Activated naive CD4-positive, alpha-beta T cell treated with anti-CD3 and anti-CD28 coated beads, Interleukin-2, amount 10 ng/mL, durations not matched to agents 7 days and 5 days (primary cell): ENCODE data around the gene PHKB.

Source experiments
- CTCF ChIA-PET: fragments of 350-600 bp; sonication (Branson Sonifier 250); formaldehyde crosslinking; loops from one replicate; lab custom pipeline; 2021; ENCODE audit warnings: antibody characterized with exemption; lab: Charles Lee
- DNase-seq: peaks from one replicate; pipeline ENCODE4 v3.0.0-alpha.2; 2020
- H3K27ac Mint-ChIP-seq: one replicate; pipeline ENCODE4 v1.8.0; 2021; ENCODE audit warnings: mild to moderate bottlenecking, moderate library complexity, mixed read lengths
- H3K27me3 Mint-ChIP-seq: one replicate; pipeline ENCODE4 v1.8.0; 2021; ENCODE audit warnings: mild to moderate bottlenecking, mixed read lengths
- H3K36me3 Mint-ChIP-seq: one replicate; pipeline ENCODE4 v1.8.0; 2021; ENCODE audit warnings: mixed read lengths
- H3K4me1 Mint-ChIP-seq: one replicate; pipeline ENCODE4 v1.8.0; 2021; ENCODE audit warnings: mixed read lengths
- H3K4me3 Mint-ChIP-seq: one replicate; pipeline ENCODE4 v1.8.0; 2021; ENCODE audit warnings: mild to moderate bottlenecking, moderate library complexity, mixed read lengths
- H3K9me3 Mint-ChIP-seq: one replicate; pipeline ENCODE4 v1.8.0; 2021; ENCODE audit warnings: mixed read lengths

The PHKB gene

DNA sequence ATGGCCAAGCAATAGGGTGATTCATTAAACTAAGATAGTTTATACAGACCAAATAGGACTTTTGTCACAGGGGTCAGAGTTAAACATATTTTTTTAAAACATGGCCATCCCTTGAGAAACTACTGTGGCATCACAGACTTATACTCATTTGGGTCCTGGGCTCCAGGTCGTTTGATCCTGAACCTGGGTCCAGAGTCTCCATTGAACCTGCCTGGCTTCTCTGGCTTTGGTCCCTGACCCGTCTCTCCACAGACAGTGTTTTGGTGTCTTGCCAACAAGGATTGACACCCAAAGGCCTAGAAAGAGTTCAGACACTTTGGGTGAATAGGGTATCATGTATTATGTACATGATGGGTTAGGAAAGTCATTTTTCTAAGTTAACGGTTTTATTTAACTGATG is 236.7 kb downstream of the PHKB start:
- no peak for DNase-seq
- peaks cover 12% of the 10 kb centered on the region for H3K4me1 Mint-ChIP-seq
- H3K4me3 Mint-ChIP-seq, result no peak overlapping the region
- H3K36me3 Mint-ChIP-seq, result peaks cover 44% of the 10 kb centered on the region
- H3K27me3 Mint-ChIP-seq, result no peaks in the 10 kb centered on the region
- H3K27ac Mint-ChIP-seq, result no peak overlapping the region
- peaks cover 5% of the 10 kb centered on the region for H3K9me3 Mint-ChIP-seq
- CTCF ChIA-PET, result no interaction called here

DNA sequence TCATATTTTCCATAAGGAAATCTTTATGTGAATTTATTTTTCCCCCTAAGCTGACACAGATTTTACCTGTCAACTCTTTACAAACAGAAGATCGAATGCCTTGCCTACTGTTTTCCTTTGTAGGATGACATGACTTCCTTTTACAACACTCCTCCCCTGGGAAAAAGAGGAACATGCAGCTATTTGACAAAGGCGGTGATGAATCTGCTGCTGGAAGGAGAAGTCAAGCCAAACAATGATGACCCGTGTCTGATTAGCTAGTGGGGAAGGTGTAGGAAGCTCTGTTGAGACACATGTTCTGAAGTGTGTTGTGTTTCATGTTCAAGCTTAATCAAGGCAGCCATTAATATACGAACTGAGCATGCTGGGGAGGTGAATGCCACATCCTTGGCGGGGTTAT is 238.0 kb downstream of the PHKB start:
- DNase-seq, result no peak
- no peak overlapping the region for H3K27ac Mint-ChIP-seq
- H3K36me3 Mint-ChIP-seq, result peaks cover 44% of the 10 kb centered on the region
- H3K9me3 Mint-ChIP-seq, result peaks cover 5% of the 10 kb centered on the region
- no peak overlapping the region for H3K4me3 Mint-ChIP-seq
- H3K27me3 Mint-ChIP-seq, result no peaks in the 10 kb centered on the region
- H3K4me1 Mint-ChIP-seq, result peaks cover 12% of the 10 kb centered on the region
- CTCF ChIA-PET, result no interaction called here

DNA sequence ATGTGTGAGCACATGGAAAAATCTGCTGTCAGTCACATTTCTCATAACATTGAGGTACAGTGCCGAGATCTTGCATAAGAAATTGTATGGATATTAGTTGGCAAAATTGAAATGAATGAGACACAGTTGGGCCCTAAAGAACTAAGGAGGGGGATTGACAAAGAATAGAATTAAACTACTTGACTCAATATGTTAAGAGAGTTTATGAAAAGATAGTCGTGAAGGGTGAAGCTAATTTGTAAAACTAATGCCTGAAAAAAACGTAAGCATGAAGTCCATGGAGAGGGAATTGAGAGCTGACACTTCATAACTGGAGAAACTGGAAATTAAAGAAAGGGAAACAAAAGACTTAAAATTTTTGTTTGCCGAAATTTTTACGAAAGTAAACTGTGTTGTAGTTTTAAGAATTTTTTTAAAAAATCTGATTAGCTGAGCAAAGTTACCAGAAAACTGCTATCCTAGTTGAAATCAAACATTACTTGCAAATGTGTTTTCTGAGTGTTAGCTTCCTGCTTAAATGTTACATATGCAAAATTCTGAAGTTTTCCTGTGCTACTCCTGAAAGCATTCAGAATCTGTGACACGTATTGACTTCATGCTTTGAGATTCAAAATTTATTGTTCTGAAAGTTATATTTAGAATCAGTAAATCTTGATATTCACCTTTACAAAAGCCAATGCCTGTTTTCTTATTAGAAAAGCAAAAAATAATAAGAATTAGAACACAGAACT is 239.9 kb downstream of the PHKB start:
- no peak overlapping the region for H3K4me3 Mint-ChIP-seq
- CTCF ChIA-PET, result no interaction called here

DNA sequence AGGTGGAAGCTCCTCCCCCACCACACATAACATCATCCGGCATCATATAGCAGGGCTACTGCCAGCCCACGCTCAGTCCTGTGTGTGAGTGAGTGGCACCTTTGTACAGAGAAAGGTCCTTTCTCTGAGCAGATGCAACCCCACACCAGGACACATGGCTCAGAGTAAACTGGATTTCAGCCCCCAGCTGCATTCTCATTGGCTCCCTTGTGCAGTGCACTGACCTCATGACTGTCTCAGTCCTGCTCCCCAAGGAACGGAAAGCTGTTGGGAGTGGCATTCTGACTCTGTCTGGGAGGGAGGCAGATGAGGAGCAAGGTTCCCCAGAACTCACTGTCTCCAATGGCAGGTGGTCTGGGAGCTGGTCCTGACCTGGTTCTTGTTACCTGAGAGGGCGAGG is 244.1 kb downstream of the PHKB start:
- peaks cover 9% of the 10 kb centered on the region for H3K36me3 Mint-ChIP-seq
- no peak overlapping the region for H3K27ac Mint-ChIP-seq
- no peaks in the 10 kb centered on the region for H3K4me1 Mint-ChIP-seq
- no peaks in the 10 kb centered on the region for H3K27me3 Mint-ChIP-seq
- CTCF ChIA-PET, result no interaction called here
- DNase-seq, result no peak
- H3K9me3 Mint-ChIP-seq, result peaks cover 5% of the 10 kb centered on the region
- no peak overlapping the region for H3K4me3 Mint-ChIP-seq

More for the DNA sequence above, 239.9 kb downstream of the PHKB start:
- Mint-ChIP-seq H3K27me3 (no peaks in the 10 kb centered on the region), H3K4me1 (peaks cover 12% of the 10 kb centered on the region), H3K36me3 (peaks cover 36% of the 10 kb centered on the region), H3K9me3 (peaks cover 5% of the 10 kb centered on the region), H3K27ac (no peak overlapping the region)
- no peak for DNase-seq

DNA sequence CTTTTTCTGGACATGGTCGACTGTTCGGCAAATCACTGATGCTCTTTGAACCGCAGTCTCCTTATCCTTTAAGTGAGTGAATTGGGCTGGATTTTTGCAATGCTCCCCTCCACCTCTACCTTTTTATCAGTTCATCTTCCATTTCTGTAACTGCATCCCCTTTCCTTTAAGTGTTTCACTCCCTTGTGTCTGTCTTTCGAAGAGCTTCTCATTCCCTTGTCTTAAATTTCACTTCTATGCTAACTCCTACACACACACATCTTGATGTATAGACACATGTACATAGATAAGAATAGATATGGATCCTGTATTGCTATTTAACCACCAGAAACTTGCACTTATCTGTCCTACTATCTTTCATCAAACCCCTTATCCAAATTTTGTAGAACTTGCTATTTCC is 250.7 kb downstream of the PHKB start:
- no peak overlapping the region for H3K27ac Mint-ChIP-seq
- H3K9me3 Mint-ChIP-seq, result no peaks in the 10 kb centered on the region
- no peak for DNase-seq
- H3K36me3 Mint-ChIP-seq, result no peaks in the 10 kb centered on the region
- H3K4me1 Mint-ChIP-seq, result no peaks in the 10 kb centered on the region
- CTCF ChIA-PET, result no interaction called here
- H3K27me3 Mint-ChIP-seq, result no peaks in the 10 kb centered on the region
- no peak overlapping the region for H3K4me3 Mint-ChIP-seq

DNA sequence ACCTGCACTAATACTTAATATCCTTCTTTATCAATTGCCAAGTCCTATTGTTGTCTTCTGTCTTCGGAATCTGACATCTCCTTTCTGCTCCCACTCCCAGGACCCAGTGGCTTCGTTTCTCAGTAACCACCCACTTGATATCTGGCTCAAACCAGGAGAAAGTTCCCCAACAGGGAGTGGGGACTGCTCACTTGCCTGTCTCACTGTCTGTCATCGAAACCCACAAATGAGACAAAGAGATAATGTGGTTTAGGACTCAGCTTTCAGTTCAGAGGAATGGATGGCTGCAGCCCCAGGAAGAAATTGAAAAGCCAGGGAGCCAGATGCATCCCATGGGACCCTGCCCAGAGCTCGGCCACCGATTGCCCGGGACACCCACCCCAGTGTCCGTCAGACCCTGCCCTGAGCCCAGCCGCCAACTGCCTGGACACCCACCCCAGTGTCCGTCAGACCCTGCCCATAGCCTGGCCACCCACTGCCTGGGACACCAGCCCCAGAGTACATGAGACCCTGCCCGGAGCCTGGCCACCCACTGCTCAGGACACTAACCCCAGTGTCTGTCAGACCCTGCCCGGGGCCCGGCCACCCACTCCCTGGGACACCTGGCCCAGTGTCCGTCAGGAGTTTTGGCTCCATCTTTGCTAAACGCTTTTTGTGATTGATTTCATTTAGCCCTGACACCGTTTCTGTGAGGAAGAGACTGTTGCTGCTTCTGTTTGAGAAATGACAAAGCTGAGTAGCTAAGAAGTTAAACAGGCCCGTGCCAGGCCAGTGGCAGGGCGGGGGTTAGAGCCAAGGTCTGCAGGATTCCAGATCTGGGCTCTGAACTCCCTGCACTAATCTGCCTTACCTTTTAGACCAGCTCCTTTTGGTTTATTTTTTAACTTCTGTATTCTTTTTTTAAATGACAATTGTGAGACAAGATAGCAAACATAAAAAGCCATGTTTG is 251.4 kb downstream of the PHKB start:
- no peaks in the 10 kb centered on the region for H3K9me3 Mint-ChIP-seq
- no peaks in the 10 kb centered on the region for H3K36me3 Mint-ChIP-seq
- no peak overlapping the region for H3K27ac Mint-ChIP-seq
- CTCF ChIA-PET, result interaction anchor here (0.7 to 1.3 kb wide), 2 partner anchors 18 to 571 kb away, joined by 3 to 4 read pairs; no protein-coding TSS in a partner anchor
- no peak for DNase-seq
- H3K4me1 Mint-ChIP-seq, result no peaks in the 10 kb centered on the region
- H3K4me3 Mint-ChIP-seq, result no peak overlapping the region
- no peaks in the 10 kb centered on the region for H3K27me3 Mint-ChIP-seq

DNA sequence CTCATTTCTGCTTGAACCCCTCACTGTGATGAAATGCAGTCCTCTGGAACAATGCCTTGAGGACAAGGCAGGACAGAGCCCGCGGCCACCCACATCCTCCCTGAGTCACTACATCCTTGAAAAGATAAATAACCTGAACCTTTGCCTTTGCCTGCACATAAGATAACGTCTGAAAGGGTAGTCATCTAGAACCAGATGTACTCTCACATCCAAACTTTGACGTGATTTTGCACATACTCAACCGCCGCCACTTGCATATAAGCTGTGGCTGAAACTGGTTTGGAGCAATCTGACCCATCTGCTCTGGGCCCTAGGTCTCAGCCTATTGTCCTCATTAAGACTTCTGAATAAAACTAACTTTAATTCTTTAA is 252.1 kb downstream of the PHKB start:
- no peaks in the 10 kb centered on the region for H3K27me3 Mint-ChIP-seq
- no peaks in the 10 kb centered on the region for H3K36me3 Mint-ChIP-seq
- H3K4me1 Mint-ChIP-seq, result no peaks in the 10 kb centered on the region
- DNase-seq, result no peak
- CTCF ChIA-PET, result interaction anchor here (0.7 to 1.3 kb wide), 2 partner anchors 17 to 572 kb away, joined by 3 to 4 read pairs; no protein-coding TSS in a partner anchor
- no peak overlapping the region for H3K27ac Mint-ChIP-seq
- H3K4me3 Mint-ChIP-seq, result no peak overlapping the region
- H3K9me3 Mint-ChIP-seq, result no peaks in the 10 kb centered on the region

DNA sequence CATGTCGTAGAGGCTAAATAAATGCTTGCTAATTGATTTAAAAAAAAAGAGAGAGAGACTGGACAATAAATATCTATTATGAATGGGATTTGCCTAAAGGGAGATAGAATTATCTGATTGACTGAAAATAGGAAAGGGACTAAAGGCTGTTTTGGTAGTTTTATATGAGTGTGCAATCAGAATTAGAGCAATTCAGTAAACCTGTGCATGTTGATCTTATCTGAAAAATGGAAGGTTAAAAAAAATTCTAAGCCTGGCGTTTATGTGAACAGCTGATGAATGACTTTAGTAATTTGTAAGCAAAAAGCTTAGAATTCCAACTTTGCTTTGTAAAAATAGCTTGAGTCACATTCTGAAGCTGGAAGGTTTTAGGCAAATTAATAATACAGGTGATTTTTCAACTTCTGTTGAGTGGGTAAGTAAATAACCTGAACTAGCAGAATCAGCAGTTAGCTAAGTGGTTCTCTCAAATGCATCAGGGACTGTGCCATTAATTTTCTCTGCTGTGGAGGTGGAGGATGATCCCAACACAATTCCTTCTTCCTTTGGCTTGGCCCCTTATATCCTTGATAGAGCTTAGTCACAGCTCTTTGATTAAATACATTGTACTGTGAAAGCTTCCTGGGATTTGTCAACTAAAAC is 254.4 kb downstream of the PHKB start:
- Mint-ChIP-seq H3K36me3 (no peaks in the 10 kb centered on the region), H3K27ac (no peak overlapping the region), H3K4me1 (no peaks in the 10 kb centered on the region), H3K27me3 (no peaks in the 10 kb centered on the region), H3K9me3 (no peaks in the 10 kb centered on the region), H3K4me3 (no peak overlapping the region)
- no peak for DNase-seq
- CTCF ChIA-PET, result interaction anchor here (0.9 kb wide), 1 partner anchor 15 kb away, joined by 3 read pairs; no protein-coding TSS in a partner anchor

DNA sequence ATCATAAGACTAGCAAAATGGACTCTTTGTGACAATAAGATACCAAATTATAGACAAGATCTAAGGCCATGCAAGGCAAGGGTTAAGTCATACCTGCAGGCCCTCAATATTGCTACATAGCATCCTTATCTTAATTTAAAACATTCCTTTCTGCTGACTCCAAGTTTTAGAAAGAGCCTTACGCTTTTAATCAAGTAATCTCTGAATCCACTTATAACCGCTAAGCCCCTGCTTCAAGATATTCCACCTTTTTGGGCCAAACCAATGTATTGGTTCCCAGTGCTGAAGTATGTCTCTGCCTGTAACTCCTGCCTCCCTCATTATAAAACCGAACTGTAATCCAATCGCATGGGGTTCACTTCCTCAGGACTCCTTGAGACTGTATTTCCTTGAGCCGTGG is 255.4 kb downstream of the PHKB start:
- Mint-ChIP-seq H3K36me3 (no peaks in the 10 kb centered on the region), H3K4me3 (no peak overlapping the region), H3K27me3 (no peaks in the 10 kb centered on the region), H3K9me3 (no peaks in the 10 kb centered on the region), H3K4me1 (no peaks in the 10 kb centered on the region), H3K27ac (no peak overlapping the region)
- DNase-seq, result no peak
- CTCF ChIA-PET, result no interaction called here

DNA sequence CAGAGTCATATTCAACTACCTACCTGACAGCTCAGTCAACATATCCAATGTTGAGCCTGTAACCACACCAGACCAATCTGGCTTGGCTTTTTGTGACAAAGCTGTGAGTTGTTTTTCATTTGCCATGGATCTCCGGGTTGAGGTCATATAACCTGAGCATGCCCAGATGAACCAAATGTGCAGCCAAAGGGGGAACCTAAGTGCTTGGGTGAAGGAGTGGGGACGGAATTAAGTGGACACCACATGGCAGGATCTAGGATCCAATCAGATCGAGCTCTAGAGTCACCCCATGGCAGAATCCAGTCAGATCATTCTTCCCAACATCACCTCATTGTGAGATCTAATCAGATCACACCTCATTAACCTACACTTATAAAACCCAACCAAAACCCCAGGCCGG is 258.6 kb downstream of the PHKB start:
- H3K4me3 Mint-ChIP-seq, result no peak overlapping the region
- H3K4me1 Mint-ChIP-seq, result no peaks in the 10 kb centered on the region
- no peaks in the 10 kb centered on the region for H3K36me3 Mint-ChIP-seq
- no peaks in the 10 kb centered on the region for H3K27me3 Mint-ChIP-seq
- H3K9me3 Mint-ChIP-seq, result no peaks in the 10 kb centered on the region
- DNase-seq, result no peak
- no peak overlapping the region for H3K27ac Mint-ChIP-seq
- CTCF ChIA-PET, result no interaction called here

DNA sequence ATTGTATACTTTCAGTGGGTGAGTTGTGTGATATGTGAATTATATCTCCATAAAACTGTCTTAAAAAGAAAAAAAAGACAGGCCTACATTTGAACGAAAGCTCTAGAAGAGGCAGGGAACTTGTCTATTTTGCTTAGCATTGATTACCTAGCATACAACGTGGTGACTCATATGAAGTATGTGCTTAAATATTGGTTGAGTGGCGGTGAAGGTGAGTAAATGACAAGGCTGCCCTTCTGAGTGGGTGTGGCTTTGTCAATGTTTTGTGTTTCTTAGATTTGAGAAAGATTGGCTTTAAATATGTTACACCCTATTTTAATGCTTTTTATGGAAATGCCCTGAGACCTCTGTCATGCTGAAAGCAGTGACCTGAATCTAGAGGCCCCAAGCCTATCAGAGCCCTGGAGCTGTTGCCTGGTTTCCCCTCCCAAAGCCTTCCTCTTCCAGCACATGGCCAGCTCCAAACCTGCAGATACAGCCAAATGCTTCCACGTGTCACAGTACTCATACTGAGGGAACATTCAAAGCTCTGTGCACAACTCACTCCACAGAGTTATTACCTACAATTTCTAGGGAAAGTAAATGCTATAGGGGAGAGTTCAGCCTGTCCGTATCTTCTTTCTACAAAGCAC is 260.0 kb downstream of the PHKB start:
- Mint-ChIP-seq H3K27ac (no peak overlapping the region), H3K36me3 (no peaks in the 10 kb centered on the region), H3K27me3 (no peaks in the 10 kb centered on the region), H3K4me1 (no peaks in the 10 kb centered on the region), H3K4me3 (no peak overlapping the region), H3K9me3 (no peaks in the 10 kb centered on the region)
- no peak for DNase-seq
- CTCF ChIA-PET, result no interaction called here

DNA sequence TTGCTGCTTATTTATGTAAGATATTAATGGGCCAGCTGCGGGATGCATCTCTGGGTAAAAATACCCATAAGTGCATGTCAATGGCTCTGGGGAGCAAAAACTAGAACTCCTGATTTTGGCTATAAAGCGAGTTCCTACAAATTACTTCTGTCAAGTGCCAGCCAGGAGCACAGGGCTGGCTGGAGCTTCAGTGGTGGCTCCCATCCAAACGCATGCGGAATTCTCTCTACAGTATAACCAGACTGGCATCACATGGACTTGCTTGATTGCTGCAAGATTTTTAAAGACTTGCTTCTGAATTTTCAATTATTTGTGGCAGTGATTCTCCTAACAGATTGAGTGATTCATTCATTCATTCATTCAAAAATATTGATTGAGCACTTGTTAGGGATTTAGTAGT is 260.9 kb downstream of the PHKB start:
- H3K27me3 Mint-ChIP-seq, result no peaks in the 10 kb centered on the region
- CTCF ChIA-PET, result no interaction called here
- H3K4me3 Mint-ChIP-seq, result no peak overlapping the region
- no peaks in the 10 kb centered on the region for H3K9me3 Mint-ChIP-seq
- no peaks in the 10 kb centered on the region for H3K36me3 Mint-ChIP-seq
- no peaks in the 10 kb centered on the region for H3K4me1 Mint-ChIP-seq
- DNase-seq, result no peak
- no peak overlapping the region for H3K27ac Mint-ChIP-seq

DNA sequence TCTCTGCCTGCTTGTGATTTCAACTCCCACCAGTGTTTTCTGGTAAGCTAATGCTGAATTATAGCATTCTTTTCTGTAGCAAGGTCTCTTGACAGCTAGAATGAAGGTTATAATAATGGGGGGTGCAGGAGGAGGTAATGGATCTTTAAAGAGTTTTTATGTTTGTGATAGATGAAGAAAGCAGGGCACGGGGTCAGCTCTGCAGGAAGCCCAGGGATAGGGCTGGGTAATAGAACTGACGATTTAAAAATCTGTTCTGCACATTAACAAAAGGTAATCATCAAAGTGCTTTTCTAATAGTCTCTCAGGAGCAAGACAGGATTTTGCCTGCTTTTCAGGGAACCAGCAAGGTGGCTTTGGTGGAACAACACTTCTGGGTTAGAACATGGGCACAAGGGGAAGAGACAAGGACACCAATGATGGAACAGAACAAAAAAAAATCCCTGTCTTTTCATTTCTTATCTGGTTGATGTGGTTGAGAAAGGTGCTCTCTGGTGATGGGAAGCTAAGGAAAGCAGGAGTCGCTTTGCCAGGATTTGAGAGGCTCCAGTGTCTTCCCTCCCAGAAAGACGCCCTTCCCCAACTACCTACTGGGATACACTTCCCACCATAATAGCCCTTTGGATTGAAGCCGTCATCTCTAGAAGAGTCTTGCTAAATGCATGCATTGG is 263.1 kb downstream of the PHKB start:
- no peaks in the 10 kb centered on the region for H3K36me3 Mint-ChIP-seq
- H3K4me1 Mint-ChIP-seq, result no peaks in the 10 kb centered on the region
- H3K27me3 Mint-ChIP-seq, result no peaks in the 10 kb centered on the region
- no peak overlapping the region for H3K4me3 Mint-ChIP-seq
- H3K9me3 Mint-ChIP-seq, result no peaks in the 10 kb centered on the region
- no peak overlapping the region for H3K27ac Mint-ChIP-seq
- DNase-seq, result no peak
- CTCF ChIA-PET, result no interaction called here
